ENCODE results near the gene DVL1. TPM values are rescaled to one million over a fixed set of nuclear protein-coding genes. Genes with fewer than 3 reads are reported as not detected.

Gene DVL1
- total and polyA plus RNA-seq, 2 of the 13 experiments (the other 11 are each of a cell fraction or from before 2014, with no cell fraction given): 30.8 to 60.4 TPM

GRCh38 chr1:1358433-1359271, 9.4 kb upstream of the DVL1 start, which contains the start of gene MXRA8 (continued):
- TF ChIP-seq ZNF816 (CRISPR knock-in tag; IDR thresholded peaks at IDR 0.05; ENCODE audit: borderline replicate concordance) (no peak), RXRB (CRISPR knock-in tag; IDR thresholded peaks at IDR 0.05; ENCODE audit: borderline replicate concordance) (peak; percentile 11; the same call in 1 of the 2 replicates), LRRFIP1 (CRISPR knock-in tag; conservative IDR thresholded peaks at IDR 0.05) (no peak), HNRNPUL1 (IDR thresholded peaks at IDR 0.05; ENCODE audit: low read depth, low read length) (no peak), ZNF850 (CRISPR knock-in tag; conservative IDR thresholded peaks at IDR 0.05) (no peak), ATF3 (CRISPR knock-in tag; IDR thresholded peaks at IDR 0.05) (no peak), ZNF101 (CRISPR knock-in tag; IDR thresholded peaks at IDR 0.05; ENCODE audit: borderline replicate concordance, low read depth) (no peak), SSRP1 (CRISPR knock-in tag; IDR thresholded peaks at IDR 0.05) (no peak; the same call in 1 of the 2 replicates), ZNF747 (CRISPR knock-in tag; IDR thresholded peaks at IDR 0.05; ENCODE audit: borderline replicate concordance) (no peak), ZNF704 (CRISPR knock-in tag; IDR thresholded peaks at IDR 0.05; ENCODE audit: borderline replicate concordance) (no peak), ATRX (CRISPR knock-in tag; IDR thresholded peaks at IDR 0.05; ENCODE audit: borderline replicate concordance) (no peak), CREM (IDR thresholded peaks at IDR 0.05) (peak; percentile 56), CREM (CRISPR knock-in tag; IDR thresholded peaks at IDR 0.05) (no peak), MAZ (IDR thresholded peaks at IDR 0.05; ENCODE audit: borderline replicate concordance, low read depth, low read length) (peak; percentile 83; the same call in 1 of the 2 replicates), MAZ (CRISPR knock-in tag; IDR thresholded peaks at IDR 0.05; ENCODE audit: low read depth) (peak; percentile 65), MNT (IDR thresholded peaks at IDR 0.05) (no peak), GPBP1L1 (CRISPR knock-in tag; IDR thresholded peaks at IDR 0.05) (no peak), ZNF225 (CRISPR knock-in tag; IDR thresholded peaks at IDR 0.05) (no peak), XRCC5 (optimal IDR thresholded peaks at IDR 0.05; ENCODE audit: low read length) (no peak), GTF2F1 (IDR thresholded peaks at IDR 0.05; ENCODE audit: low read length) (no peak), ZNF468 (CRISPR knock-in tag; IDR thresholded peaks at IDR 0.05) (no peak), GATAD2A (CRISPR knock-in tag; IDR thresholded peaks at IDR 0.05) (peak; percentile 51)

Measured in HepG2 (cell line).